Measurements from ENCODE around the gene APOA5.

Gene APOA5

DNA sequence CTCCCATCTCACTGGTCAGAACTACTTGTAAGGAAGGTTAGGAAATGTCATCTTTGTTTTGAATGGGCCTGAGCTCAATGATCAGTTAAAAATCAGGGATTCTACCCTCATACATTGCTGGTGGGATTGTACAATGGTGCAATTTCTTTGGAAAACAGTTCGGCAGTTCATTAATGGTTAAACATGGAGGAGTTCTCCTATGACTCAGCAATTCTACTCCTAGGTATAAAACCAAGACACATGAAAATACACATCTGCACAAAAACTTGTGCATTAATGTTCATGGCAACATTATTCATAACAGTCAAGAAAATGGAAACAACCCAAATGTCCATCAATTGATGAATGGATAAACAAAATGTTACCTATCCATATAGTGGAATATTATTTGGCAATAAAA is 4.9 kb upstream of the APOA5 start:
- H4K5ac ChIP-seq (ENCODE audit: low read length): no peak overlapping the region

DNA sequence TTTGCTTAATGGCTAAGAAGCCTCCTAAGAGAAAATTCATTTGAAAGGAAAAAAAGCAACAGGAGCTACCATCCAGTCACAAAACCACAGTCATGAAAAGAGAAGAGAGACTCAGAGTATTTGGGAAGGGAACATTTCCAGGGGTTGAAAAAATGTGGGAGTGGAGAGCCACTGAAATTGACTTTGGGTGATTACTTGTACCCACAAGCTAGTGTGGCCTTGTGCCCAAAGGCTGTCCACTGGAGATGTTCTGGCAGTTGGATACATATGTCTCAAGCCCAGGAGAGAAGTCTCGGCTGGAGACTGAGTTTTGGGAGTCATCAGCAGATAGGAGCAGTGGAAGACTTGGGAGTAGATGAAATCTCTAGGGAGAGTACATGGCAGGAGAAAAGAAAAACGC is 3.2 kb upstream of the APOA5 start:
- no peaks in the 10 kb centered on the region for H3K27me3 ChIP-seq (ENCODE audit: insufficient read depth, low read length, poor library complexity)
- no peak overlapping the region for H3K27ac ChIP-seq (ENCODE audit: low read depth, low read length)
- H2BK15ac ChIP-seq (replicated peaks; ENCODE audit: low read depth): no peak overlapping the region
- no peak overlapping the region for H3K18ac ChIP-seq (ENCODE audit: low read length)
- no peak for DNase-seq
- no peaks in the 10 kb centered on the region for H3K79me2 ChIP-seq (ENCODE audit: control insufficient read depth, insufficient read depth, low read length)
- H3K4ac ChIP-seq (ENCODE audit: low read depth, low read length): no peak overlapping the region
- H3K23ac ChIP-seq (ENCODE audit: low read length): no peak overlapping the region
- H3K36me3 ChIP-seq (ENCODE audit: control insufficient read depth, insufficient read depth, low read length): no peaks in the 10 kb centered on the region
- no peak overlapping the region for H3K4me3 ChIP-seq (ENCODE audit: low read length)
- no peak overlapping the region for H2AK5ac ChIP-seq (ENCODE audit: low read length)
- no peak overlapping the region for H3K56ac ChIP-seq (ENCODE audit: low read length)
- H3K4me1 ChIP-seq (ENCODE audit: control insufficient read depth, low read depth, low read length): no peaks in the 10 kb centered on the region
- H3K79me1 ChIP-seq (ENCODE audit: low read length): no peaks in the 10 kb centered on the region
- H4K8ac ChIP-seq (ENCODE audit: low read depth, low read length): no peak overlapping the region
- no peak overlapping the region for H2BK5ac ChIP-seq (ENCODE audit: low read length)
- no peak overlapping the region for H3K4me2 ChIP-seq (ENCODE audit: low read length)
- no peak overlapping the region for H2BK120ac ChIP-seq (ENCODE audit: low read depth, low read length)
- no CpG with 5 or more reads among the region's 2 CpGs for WGBS (ENCODE audit: extremely low coverage, insufficient coverage, low lambda C conversion rate)
- H4K5ac ChIP-seq (ENCODE audit: low read length): no peak overlapping the region
- H3K9ac ChIP-seq (ENCODE audit: low read length): no peak overlapping the region

More for the DNA sequence above, 4.9 kb upstream of the APOA5 start:
- Histone ChIP-seq H2BK120ac (ENCODE audit: low read depth, low read length) (no peak overlapping the region), H3K27ac (ENCODE audit: low read depth, low read length) (no peak overlapping the region), H2BK15ac (replicated peaks; ENCODE audit: low read depth) (no peak overlapping the region), H4K8ac (ENCODE audit: low read depth, low read length) (no peak overlapping the region), H3K4ac (ENCODE audit: low read depth, low read length) (no peak overlapping the region), H3K56ac (ENCODE audit: low read length) (no peak overlapping the region), H3K79me2 (ENCODE audit: control insufficient read depth, insufficient read depth, low read length) (no peaks in the 10 kb centered on the region), H3K36me3 (ENCODE audit: control insufficient read depth, insufficient read depth, low read length) (no peaks in the 10 kb centered on the region), H3K18ac (ENCODE audit: low read length) (no peak overlapping the region), H3K4me1 (ENCODE audit: control insufficient read depth, low read depth, low read length) (no peaks in the 10 kb centered on the region), H3K4me2 (ENCODE audit: low read length) (no peak overlapping the region), H3K27me3 (ENCODE audit: insufficient read depth, low read length, poor library complexity) (no peaks in the 10 kb centered on the region), H2BK5ac (ENCODE audit: low read length) (no peak overlapping the region), H3K23ac (ENCODE audit: low read length) (no peak overlapping the region), H2AK5ac (ENCODE audit: low read length) (no peak overlapping the region), H3K4me3 (ENCODE audit: low read length) (no peak overlapping the region), H3K9ac (ENCODE audit: low read length) (no peak overlapping the region), H3K79me1 (ENCODE audit: low read length) (no peaks in the 10 kb centered on the region)
- no CpG with 5 or more reads among the region's 1 CpG for WGBS (ENCODE audit: extremely low coverage, insufficient coverage, low lambda C conversion rate)
- DNase-seq: no peak

DNA sequence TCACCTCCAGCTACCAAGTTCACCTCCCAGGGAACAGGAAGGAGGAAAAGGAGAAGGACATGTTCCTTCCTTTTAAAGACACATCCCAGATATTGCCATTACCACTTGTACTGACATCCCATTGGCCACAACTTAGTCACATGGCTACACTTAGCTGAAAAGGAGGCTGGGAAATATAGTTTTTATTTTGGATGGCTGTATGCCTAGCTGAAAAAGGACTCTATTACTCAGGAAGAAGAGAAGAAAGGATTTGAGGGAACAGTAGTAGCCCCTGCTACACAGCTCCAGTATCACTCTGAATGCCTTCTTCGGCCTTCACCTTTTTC is 2.1 kb upstream of the APOA5 start:
- Histone ChIP-seq H3K4ac (ENCODE audit: low read depth, low read length) (no peak overlapping the region), H3K56ac (ENCODE audit: low read length) (no peak overlapping the region), H2AK5ac (ENCODE audit: low read length) (no peak overlapping the region), H4K5ac (ENCODE audit: low read length) (no peak overlapping the region), H2BK5ac (ENCODE audit: low read length) (no peak overlapping the region), H3K79me1 (ENCODE audit: low read length) (no peaks in the 10 kb centered on the region), H3K27me3 (ENCODE audit: insufficient read depth, low read length, poor library complexity) (no peaks in the 10 kb centered on the region), H3K23ac (ENCODE audit: low read length) (no peak overlapping the region), H3K18ac (ENCODE audit: low read length) (no peak overlapping the region), H3K4me3 (ENCODE audit: low read length) (no peak overlapping the region), H3K4me2 (ENCODE audit: low read length) (no peak overlapping the region), H2BK15ac (replicated peaks; ENCODE audit: low read depth) (no peak overlapping the region), H3K36me3 (ENCODE audit: control insufficient read depth, insufficient read depth, low read length) (no peaks in the 10 kb centered on the region), H3K4me1 (ENCODE audit: control insufficient read depth, low read depth, low read length) (no peaks in the 10 kb centered on the region), H4K8ac (ENCODE audit: low read depth, low read length) (no peak overlapping the region), H3K27ac (ENCODE audit: low read depth, low read length) (no peak overlapping the region), H3K79me2 (ENCODE audit: control insufficient read depth, insufficient read depth, low read length) (no peaks in the 10 kb centered on the region), H2BK120ac (ENCODE audit: low read depth, low read length) (no peak overlapping the region), H3K9ac (ENCODE audit: low read length) (no peak overlapping the region)
- WGBS (ENCODE audit: extremely low coverage, insufficient coverage, low lambda C conversion rate): no CpG with 5 or more reads among the region's 1 CpG
- no peak for DNase-seq

DNA sequence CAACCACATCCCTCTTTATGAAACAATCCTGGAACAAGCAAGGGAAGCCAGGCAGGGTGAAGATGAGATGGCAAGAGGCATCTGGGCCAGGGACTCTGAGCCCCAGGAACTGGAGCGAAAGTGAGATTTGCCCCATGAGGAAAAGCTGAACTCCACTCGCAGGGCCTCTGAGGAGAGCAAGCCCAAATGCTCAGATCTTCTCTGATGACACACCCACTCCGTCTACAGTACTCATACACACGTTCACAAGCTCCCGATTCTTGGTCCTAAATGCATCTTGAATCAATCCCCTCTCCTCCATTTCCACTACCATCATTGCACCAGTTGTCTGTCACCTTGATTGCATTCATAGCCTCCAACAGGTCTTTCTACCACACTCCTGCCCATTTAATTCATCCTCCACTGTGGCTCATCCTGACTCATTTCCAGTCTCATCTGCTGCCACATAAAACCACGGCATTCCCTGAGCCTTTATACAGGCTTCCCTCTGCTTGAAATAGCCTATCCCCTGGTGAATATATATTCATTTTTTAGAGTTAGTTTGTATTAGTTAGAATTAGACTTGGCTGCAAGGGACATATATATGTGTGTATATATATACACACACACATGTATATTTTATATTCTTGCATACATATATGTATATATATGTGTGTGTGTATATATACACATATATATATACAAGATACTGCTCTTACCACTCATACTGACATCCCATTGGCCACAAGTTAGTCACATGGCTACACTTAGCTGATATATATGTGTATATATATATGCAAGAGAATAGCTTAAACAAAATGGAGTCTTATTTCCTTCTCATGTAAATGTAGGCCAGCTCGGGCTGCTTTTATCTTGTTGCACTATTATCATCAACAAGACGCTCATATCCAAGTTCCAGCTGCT is 1.4 kb upstream of the APOA5 start:
- H3K23ac ChIP-seq (ENCODE audit: low read length): no peak overlapping the region
- H2BK120ac ChIP-seq (ENCODE audit: low read depth, low read length): no peak overlapping the region
- WGBS (ENCODE audit: extremely low coverage, insufficient coverage, low lambda C conversion rate): no CpG with 5 or more reads among the region's 8 CpGs
- H3K27me3 ChIP-seq (ENCODE audit: insufficient read depth, low read length, poor library complexity): no peaks in the 10 kb centered on the region
- no peak overlapping the region for H3K4me2 ChIP-seq (ENCODE audit: low read length)
- H3K56ac ChIP-seq (ENCODE audit: low read length): no peak overlapping the region
- H3K4ac ChIP-seq (ENCODE audit: low read depth, low read length): no peak overlapping the region
- H3K4me1 ChIP-seq (ENCODE audit: control insufficient read depth, low read depth, low read length): no peaks in the 10 kb centered on the region
- no peak overlapping the region for H3K4me3 ChIP-seq (ENCODE audit: low read length)
- no peak overlapping the region for H2BK5ac ChIP-seq (ENCODE audit: low read length)
- no peak overlapping the region for H4K5ac ChIP-seq (ENCODE audit: low read length)
- no peaks in the 10 kb centered on the region for H3K36me3 ChIP-seq (ENCODE audit: control insufficient read depth, insufficient read depth, low read length)
- DNase-seq: no peak
- no peak overlapping the region for H3K27ac ChIP-seq (ENCODE audit: low read depth, low read length)
- no peak overlapping the region for H2AK5ac ChIP-seq (ENCODE audit: low read length)
- no peaks in the 10 kb centered on the region for H3K79me2 ChIP-seq (ENCODE audit: control insufficient read depth, insufficient read depth, low read length)
- no peak overlapping the region for H3K9ac ChIP-seq (ENCODE audit: low read length)
- H3K18ac ChIP-seq (ENCODE audit: low read length): no peak overlapping the region
- no peaks in the 10 kb centered on the region for H3K79me1 ChIP-seq (ENCODE audit: low read length)
- H4K8ac ChIP-seq (ENCODE audit: low read depth, low read length): no peak overlapping the region
- no peak overlapping the region for H2BK15ac ChIP-seq (replicated peaks; ENCODE audit: low read depth)

DNA sequence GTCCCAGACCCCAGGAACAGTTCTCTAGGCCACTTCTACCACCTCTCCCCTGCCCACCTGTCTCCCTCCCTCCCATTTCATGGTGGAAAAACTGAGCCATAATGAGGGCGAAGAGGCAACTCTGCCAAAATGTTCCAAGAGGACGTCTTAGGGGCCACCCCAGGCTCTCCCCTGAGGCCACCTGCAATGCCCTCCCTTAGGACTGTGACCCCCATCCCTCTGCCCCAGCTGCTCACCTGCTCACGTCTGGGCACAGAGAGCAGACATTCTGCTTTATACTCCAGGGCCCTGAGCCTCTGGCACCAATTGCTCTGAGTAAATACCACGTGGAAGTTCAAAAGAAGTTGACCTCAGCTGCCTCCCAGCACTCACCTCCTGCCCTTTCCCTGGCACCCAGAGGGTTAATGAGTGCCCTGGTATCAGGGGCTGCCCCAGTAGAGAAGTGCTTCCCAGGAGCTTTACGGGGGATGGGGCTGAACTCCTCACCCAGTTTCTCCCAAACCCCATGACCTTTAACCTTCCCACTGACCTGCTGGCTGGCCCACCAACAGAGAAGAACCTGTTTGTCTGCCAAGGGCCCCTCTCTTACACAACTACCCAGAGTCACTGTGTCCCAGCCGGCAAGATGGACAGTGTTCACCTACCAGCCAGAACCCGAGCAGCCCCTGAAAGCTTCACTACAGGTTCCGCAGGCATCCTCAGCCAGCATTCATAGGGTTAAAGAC is 627 bp upstream of the APOA5 start:
- H3K79me1 ChIP-seq (ENCODE audit: low read length): peaks cover 1% of the 10 kb centered on the region
- WGBS (ENCODE audit: extremely low coverage, insufficient coverage, low lambda C conversion rate): no CpG with 5 or more reads among the region's 8 CpGs
- H4K8ac ChIP-seq (ENCODE audit: low read depth, low read length): no peak overlapping the region
- H2BK15ac ChIP-seq (replicated peaks; ENCODE audit: low read depth): no peak overlapping the region
- H2AK5ac ChIP-seq (ENCODE audit: low read length): no peak overlapping the region
- no peak overlapping the region for H3K4ac ChIP-seq (ENCODE audit: low read depth, low read length)
- H3K4me2 ChIP-seq (ENCODE audit: low read length): no peak overlapping the region
- no peak overlapping the region for H4K5ac ChIP-seq (ENCODE audit: low read length)
- H3K79me2 ChIP-seq (ENCODE audit: control insufficient read depth, insufficient read depth, low read length): peaks cover 2% of the 10 kb centered on the region
- H3K18ac ChIP-seq (ENCODE audit: low read length): no peak overlapping the region
- H3K9ac ChIP-seq (ENCODE audit: low read length): no peak overlapping the region
- H3K23ac ChIP-seq (ENCODE audit: low read length): no peak overlapping the region
- H3K4me3 ChIP-seq (ENCODE audit: low read length): no peak overlapping the region
- no peak overlapping the region for H3K56ac ChIP-seq (ENCODE audit: low read length)
- no peaks in the 10 kb centered on the region for H3K36me3 ChIP-seq (ENCODE audit: control insufficient read depth, insufficient read depth, low read length)
- no peaks in the 10 kb centered on the region for H3K27me3 ChIP-seq (ENCODE audit: insufficient read depth, low read length, poor library complexity)
- no peak overlapping the region for H2BK120ac ChIP-seq (ENCODE audit: low read depth, low read length)
- no peak overlapping the region for H2BK5ac ChIP-seq (ENCODE audit: low read length)
- no peaks in the 10 kb centered on the region for H3K4me1 ChIP-seq (ENCODE audit: control insufficient read depth, low read depth, low read length)
- H3K27ac ChIP-seq (ENCODE audit: low read depth, low read length): no peak overlapping the region
- DNase-seq: no peak

Measured in mesendoderm (in vitro differentiated cells).